Right lobe of liver (tissue), 6 donors: ENCODE data around the gene MYO10. TPM values are rescaled to one million over a fixed set of nuclear protein-coding genes. Genes with fewer than 3 reads are reported as not detected.

Experiments
- ATAC-seq, 4 donors: fragments of 200-7000 bp; cut with Tn5 transposase; one replicate each; pipeline ENCODE4 v1.9.1; 2020; ENCODE audit warnings: mild to moderate bottlenecking in 4 of 4, moderate library complexity in 4 of 4
- DNase-seq, 3 donors: peaks; one replicate each; pipeline ENCODE4 v3.0.0-alpha.2; 2020
- H3K27ac ChIP-seq, 3 donors: fragments of 200-600 bp; one replicate each; pipeline ENCODE4 v1.8.0; 2022
- H3K27me3 ChIP-seq, 2 donors: fragments of 200-600 bp; one replicate each; pipeline ENCODE4 v1.8.0; 2022
- H3K36me3 ChIP-seq, 4 donors: fragments of 200-600 bp; sonication (generic) in 1 of 4; one replicate each; pipeline versions ENCODE4 v1.5.1 to v1.8.0; 2017 to 2022; ENCODE audit warnings: control low read depth in 1 of 4
- H3K4me1 ChIP-seq, 4 donors: fragments of 200-600 bp; sonication (generic) in 1 of 4; one replicate each; pipeline versions ENCODE4 v1.5.1 to v1.8.0; 2017 to 2022; ENCODE audit warnings: control low read depth in 1 of 4
- H3K4me3 ChIP-seq, 3 donors: fragments of 200-600 bp; one replicate each; pipeline ENCODE4 v1.8.0; 2022
- H3K9me3 ChIP-seq, 4 donors: fragments of 200-600 bp; sonication (generic) in 1 of 4; one replicate each; pipeline versions ENCODE4 v1.5.1 to v1.8.0; 2017 to 2022; ENCODE audit warnings: control low read depth in 1 of 4
- POLR2A ChIP-seq: fragments of 450-650 bp; IDR thresholded peaks from one replicate; pipeline ENCODE4 v1.6.1; 2017; ENCODE audit warnings: antibody characterized with exemption, mild to moderate bottlenecking
- WGBS: methylation state at CpG from one replicate; pipeline ENCODE4 v1.1.6; 2018; ENCODE audit warnings: low coverage, low lambda C conversion rate; ENCODE audit not compliant: insufficient coverage; ENCODE audit errors: missing lambda C conversion rate; 5-methylcytosine and 5-hydroxymethylcytosine counted together
- intact Hi-C, 2 donors: fragments of 100-400 bp; cut with DNase I; formaldehyde crosslinking; loops; one replicate each; pipeline versions ENCODE4 v1.11.2 to v1.14.1; 2022
- total RNA-seq, 6 experiments: library from RNA; depleted of rRNA in 2 of 6; stranded (reverse); fragments of >200 nt in 2 of 6; fragmentation: NEBNext Ultra II Directional in 3 of 6; extraction: Animal tissue kit (Norgen Biotek cat#: 25700) in 3 of 6; gene quantifications; one replicate each; pipeline versions ENCODE4 v1.1.0 to v1.2.4, GENCODE V29; 2016 to 2023
- TF ChIP-seq, protein P1 (sequence below), 4 donors: fragments of 200-600 bp in 3 of 4; fragments of 450-650 bp in 1 of 4; IDR thresholded peaks; one replicate each; pipeline versions ENCODE4 v1.5.1 to v1.8.0; 2016 to 2022; ENCODE audit warnings: antibody characterized with exemption in 4 of 4, mild to moderate bottlenecking in 2 of 4
- donor health status: DM: no; HTN: yes; CAD: no.
- donor health status: DM: no; HTN: no; CAD: no.
- donor health status: DM: no; HTN: no; CAD: no.
- donor health status: DM: no; HTN: yes; CAD: no.
- donor health status: DM: no; HTN: yes; CAD: no.

The MYO10 gene
- total RNA-seq, 6 experiments from 2014 or later, result 3.9 to 13.1 (median 6.9) TPM

DNA sequence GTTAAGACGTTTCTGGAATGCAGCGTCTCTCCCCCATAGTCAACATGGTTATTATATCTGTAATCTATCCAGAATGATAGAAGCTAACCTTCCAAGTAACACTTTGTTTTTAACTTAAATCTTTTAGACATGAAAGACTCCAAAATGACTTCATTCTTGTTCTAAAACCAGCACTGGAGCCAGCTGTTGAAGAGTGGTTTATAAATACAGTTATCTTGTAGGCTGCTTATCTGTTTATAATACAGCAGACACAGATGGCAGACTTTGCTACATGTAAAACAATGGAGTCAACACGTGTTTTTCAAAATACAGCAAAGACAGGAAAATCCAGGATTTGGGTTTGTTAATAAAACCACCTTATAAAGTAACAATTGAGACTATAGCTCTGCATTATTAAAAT, 270.5 kb downstream of the MYO10 start:
- WGBS, result 43% methylated on average over 3 of the region's 3 CpGs
- Histone ChIP-seq H3K27ac (no peak overlapping the region), H3K9me3 (no peaks in the 10 kb centered on the region), H3K36me3 (no peaks in the 10 kb centered on the region), H3K4me3 (no peak overlapping the region), H3K27me3 (no peaks in the 10 kb centered on the region), H3K4me1 (no peaks in the 10 kb centered on the region)
- no peak for ATAC-seq
- DNase-seq, result no peak
- TF ChIP-seq POLR2A, result no peak
- TF ChIP-seq, protein P1, sequence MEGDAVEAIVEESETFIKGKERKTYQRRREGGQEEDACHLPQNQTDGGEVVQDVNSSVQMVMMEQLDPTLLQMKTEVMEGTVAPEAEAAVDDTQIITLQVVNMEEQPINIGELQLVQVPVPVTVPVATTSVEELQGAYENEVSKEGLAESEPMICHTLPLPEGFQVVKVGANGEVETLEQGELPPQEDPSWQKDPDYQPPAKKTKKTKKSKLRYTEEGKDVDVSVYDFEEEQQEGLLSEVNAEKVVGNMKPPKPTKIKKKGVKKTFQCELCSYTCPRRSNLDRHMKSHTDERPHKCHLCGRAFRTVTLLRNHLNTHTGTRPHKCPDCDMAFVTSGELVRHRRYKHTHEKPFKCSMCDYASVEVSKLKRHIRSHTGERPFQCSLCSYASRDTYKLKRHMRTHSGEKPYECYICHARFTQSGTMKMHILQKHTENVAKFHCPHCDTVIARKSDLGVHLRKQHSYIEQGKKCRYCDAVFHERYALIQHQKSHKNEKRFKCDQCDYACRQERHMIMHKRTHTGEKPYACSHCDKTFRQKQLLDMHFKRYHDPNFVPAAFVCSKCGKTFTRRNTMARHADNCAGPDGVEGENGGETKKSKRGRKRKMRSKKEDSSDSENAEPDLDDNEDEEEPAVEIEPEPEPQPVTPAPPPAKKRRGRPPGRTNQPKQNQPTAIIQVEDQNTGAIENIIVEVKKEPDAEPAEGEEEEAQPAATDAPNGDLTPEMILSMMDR (IDR thresholded peaks at IDR 0.05), result no peak
- intact Hi-C loops, result no loop called here

DNA sequence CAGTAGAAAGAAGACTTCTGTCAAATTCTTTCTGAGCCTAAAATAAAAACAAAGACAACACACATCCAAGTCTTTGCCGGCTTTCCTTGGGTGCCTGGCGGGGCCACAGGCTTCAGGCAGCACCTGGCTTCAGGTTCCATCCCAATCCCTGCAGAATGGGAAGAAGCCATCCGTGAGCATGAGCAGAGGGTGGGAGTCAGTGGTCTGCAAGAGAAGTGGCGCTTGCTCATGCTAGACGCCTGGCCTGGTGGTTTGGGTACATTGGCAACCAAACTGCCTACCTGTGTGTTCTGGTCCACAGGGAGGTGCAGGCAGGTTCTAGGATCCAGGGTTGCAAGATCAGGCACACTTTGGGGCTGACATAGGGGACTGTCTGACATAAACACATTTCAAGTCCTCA, 271.7 kb downstream of the MYO10 start:
- Histone ChIP-seq H3K4me3 (no peak overlapping the region), H3K27me3 (no peaks in the 10 kb centered on the region), H3K36me3 (no peaks in the 10 kb centered on the region), H3K27ac (no peak overlapping the region), H3K4me1 (no peaks in the 10 kb centered on the region), H3K9me3 (no peaks in the 10 kb centered on the region)
- DNase-seq, result no peak
- no peak for ATAC-seq
- WGBS, result 100% methylated on average over 1 of the region's 5 CpGs
- TF ChIP-seq, protein P1 (IDR thresholded peaks at IDR 0.05), result no peak
- no peak for TF ChIP-seq POLR2A
- intact Hi-C loops, result no loop called here

DNA sequence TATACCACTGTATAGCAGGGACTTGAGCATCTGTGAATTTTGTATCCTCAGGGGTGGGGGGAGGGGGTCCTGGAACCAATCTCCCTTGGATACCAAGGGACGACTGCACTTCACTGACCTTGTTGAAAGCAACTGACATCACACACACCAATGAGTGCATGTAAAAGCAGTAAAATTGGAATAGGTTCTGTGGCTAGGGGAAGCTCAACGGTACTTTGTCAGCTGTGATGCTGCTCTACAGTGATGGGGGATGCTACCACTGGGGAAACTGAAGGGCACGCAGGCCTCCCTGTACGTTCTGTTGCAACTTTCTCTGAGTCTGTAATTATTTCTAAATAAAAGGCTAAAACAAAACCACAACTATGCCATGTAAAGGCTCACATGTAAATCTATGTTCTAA, 272.2 kb downstream of the MYO10 start:
- H3K9me3 ChIP-seq, result no peaks in the 10 kb centered on the region
- no peaks in the 10 kb centered on the region for H3K36me3 ChIP-seq
- ATAC-seq (no peak), DNase-seq (no peak)
- H3K4me1 ChIP-seq, result no peaks in the 10 kb centered on the region
- no peak overlapping the region for H3K4me3 ChIP-seq
- H3K27me3 ChIP-seq, result no peaks in the 10 kb centered on the region
- no CpG with 5 or more reads among the region's 4 CpGs for WGBS
- intact Hi-C loops, result no loop called here
- TF ChIP-seq POLR2A, result no peak
- TF ChIP-seq, protein P1 (IDR thresholded peaks at IDR 0.05), result no peak
- no peak overlapping the region for H3K27ac ChIP-seq

DNA sequence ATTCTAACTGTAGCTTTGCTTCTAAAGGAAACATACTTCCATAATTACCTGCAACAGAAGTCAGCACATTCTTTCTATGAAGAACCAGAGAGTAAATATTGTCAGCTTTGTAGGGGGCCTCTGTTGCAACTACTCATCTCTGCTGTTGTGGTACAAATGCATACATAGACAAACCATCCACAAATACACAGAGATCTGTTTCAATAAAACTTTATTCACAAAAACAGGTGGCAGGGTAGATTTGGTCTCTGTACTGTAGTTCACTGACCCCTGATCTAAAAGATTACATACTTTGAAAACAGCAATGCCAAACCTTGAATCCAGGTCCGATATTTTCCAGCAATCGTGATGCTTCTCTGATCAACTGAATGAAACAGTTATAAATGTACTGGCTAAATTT, 274.4 kb downstream of the MYO10 start:
- no peaks in the 10 kb centered on the region for H3K36me3 ChIP-seq

More for the DNA sequence above, 274.4 kb downstream of the MYO10 start:
- no peak for DNase-seq
- Histone ChIP-seq H3K27ac (no peak overlapping the region), H3K4me1 (no peaks in the 10 kb centered on the region), H3K27me3 (no peaks in the 10 kb centered on the region), H3K4me3 (no peak overlapping the region), H3K9me3 (no peaks in the 10 kb centered on the region)
- TF ChIP-seq, protein P1 (IDR thresholded peaks at IDR 0.05), result no peak
- TF ChIP-seq POLR2A, result no peak
- WGBS, result 81% methylated on average over 2 of the region's 2 CpGs
- intact Hi-C loops, result no loop called here
- ATAC-seq, result no peak
